A549 (cell line): ENCODE results near the gene ARL2.

Experiments used
- CHD2 ChIP-seq: fragments of 150-350 bp; IDR thresholded peaks from 2 replicates; pipeline ENCODE4 v1.6.1; 2014; ENCODE audit warnings: low read length; ENCODE audit not compliant: partially characterized antibody
- CHD4 ChIP-seq: fragments of 200-600 bp; sonication (generic); IDR thresholded peaks from 2 replicates; pipeline ENCODE4 v1.6.1; 2016; ENCODE audit warnings: antibody characterized with exemption, mild to moderate bottlenecking, borderline replicate concordance
- CTCF ChIP-seq: fragments of >200 bp; sonication (Bioruptor Twin); formaldehyde crosslinking; IDR thresholded peaks from 3 replicates; pipeline ENCODE4 v1.5.1; 2016
- JUN ChIP-seq, 2 experiments: fragments of >200 bp; sonication (Bioruptor Twin); formaldehyde crosslinking; IDR thresholded peaks; 2 replicates in 1 of 2; 3 replicates in 1 of 2; pipeline ENCODE4 v1.6.1; 2016 to 2017
- KDM1A ChIP-seq: fragments of 200-600 bp; sonication (generic); IDR thresholded peaks from 2 replicates; pipeline ENCODE4 v1.6.1; 2016; ENCODE audit warnings: low read depth, mild to moderate bottlenecking
- MYC ChIP-seq: IDR thresholded peaks from 2 replicates; pipeline ENCODE4 v1.6.1; 2012; ENCODE audit warnings: mild to moderate bottlenecking, inconsistent platforms, low read length, improper control_type of control experiment, borderline replicate concordance
- PBX3 ChIP-seq: IDR thresholded peaks from 2 replicates; pipeline ENCODE4 v1.6.1; 2012
- POLR2A ChIP-seq: IDR thresholded peaks from 2 replicates; pipeline ENCODE4 v1.6.1; 2012; ENCODE audit warnings: mild to moderate bottlenecking, low read length
- RAD21 ChIP-seq, 2 experiments: fragments of >200 bp in 1 of 2; sonication (Bioruptor Twin) in 1 of 2; formaldehyde crosslinking in 1 of 2; IDR thresholded peaks in 1 of 2; conservative IDR thresholded peaks in 1 of 2; 2 replicates in 1 of 2; 3 replicates in 1 of 2; pipeline ENCODE4 v1.6.1; 2012 to 2018; ENCODE audit warnings: inconsistent platforms in 1 of 2
- ZFP36 ChIP-seq: fragments of 450-650 bp; IDR thresholded peaks from 2 replicates; pipeline ENCODE4 v1.6.1; 2014; ENCODE audit warnings: borderline replicate concordance; ENCODE audit not compliant: partially characterized antibody

- no peak for TF ChIP-seq POLR2A
- TF ChIP-seq PBX3 = no peak
- no peak for TF ChIP-seq JUN (IDR thresholded peaks at IDR 0.05)
- no peak for TF ChIP-seq KDM1A
- TF ChIP-seq RAD21 (conservative IDR thresholded peaks at IDR 0.05 in 1 of 2, IDR thresholded peaks at IDR 0.05 in 1 of 2) = no peak
- no peak for TF ChIP-seq CTCF
- TF ChIP-seq ZFP36 = no peak
- no peak for TF ChIP-seq MYC
- TF ChIP-seq CHD2 = no peak
- no peak for TF ChIP-seq CHD4
These were observed 30.0 kb downstream of the ARL2 start for GRCh38 chr11:65043881-65044501.
